Putamen (tissue), 1 donor: ENCODE data around the gene MAP2K1.
"Not testable (repeated sequence)": the region's sequence is repeated elsewhere in the genome, so short reads cannot be mapped to it uniquely, and the experiment has no call there.

Experiments used
- DNase-seq: peaks from one replicate; pipeline ENCODE4 v3.0.0-alpha.2; 2016; ENCODE audit warnings: low spot score

The MAP2K1 gene

DNA sequence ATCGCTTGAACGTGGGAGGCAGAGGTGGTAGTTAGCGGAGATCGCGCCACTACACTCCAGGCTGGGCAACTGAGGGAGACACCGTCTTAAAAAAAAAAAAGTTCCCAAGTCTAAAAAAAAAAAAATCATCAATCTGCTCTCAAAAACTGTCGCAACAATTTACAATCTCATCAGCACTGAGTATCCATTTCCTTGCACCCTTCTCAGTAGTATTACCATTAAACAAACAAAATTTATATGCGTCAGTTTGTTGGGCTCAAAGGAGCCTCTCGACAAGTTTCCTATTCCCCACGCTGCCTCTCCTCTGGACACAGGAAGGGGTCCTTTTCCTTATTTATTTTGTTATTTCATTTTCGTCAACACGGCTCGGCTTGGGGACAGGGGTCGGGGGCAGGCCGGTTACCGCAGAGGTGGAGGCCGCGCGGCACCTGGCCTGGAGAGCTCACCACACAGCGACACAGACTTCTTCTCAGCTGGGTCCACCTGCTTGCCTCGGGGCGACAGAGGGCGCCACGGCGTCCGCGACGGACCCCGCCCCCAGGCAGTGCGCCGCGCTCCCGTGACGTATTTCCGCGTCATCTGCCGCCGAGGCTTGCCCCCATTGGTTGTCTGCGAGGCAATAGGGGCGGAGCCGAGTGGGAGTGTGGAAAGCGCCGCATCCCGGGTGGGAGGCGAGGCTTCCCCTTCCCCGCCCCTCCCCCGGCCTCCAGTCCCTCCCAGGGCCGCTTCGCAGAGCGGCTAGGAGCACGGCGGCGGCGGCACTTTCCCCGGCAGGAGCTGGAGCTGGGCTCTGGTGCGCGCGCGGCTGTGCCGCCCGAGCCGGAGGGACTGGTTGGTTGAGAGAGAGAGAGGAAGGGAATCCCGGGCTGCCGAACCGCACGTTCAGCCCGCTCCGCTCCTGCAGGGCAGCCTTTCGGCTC, at the start of gene MAP2K1:
Gene MAP2K1, plus strand, starts transcription at position 709 of the 920 bp plus-strand sequence. CDS start 436 bp downstream, outside the sequence.
- peak; percentile 98 for DNase-seq

- not testable (repeated sequence) for DNase-seq
These were observed 38.2 kb upstream of the MAP2K1 start for GRCh38 chr15:66348530-66348929.

GRCh38 chr15:66356077-66356358, 30.7 kb upstream of the MAP2K1 start:
- no peak for DNase-seq

DNA sequence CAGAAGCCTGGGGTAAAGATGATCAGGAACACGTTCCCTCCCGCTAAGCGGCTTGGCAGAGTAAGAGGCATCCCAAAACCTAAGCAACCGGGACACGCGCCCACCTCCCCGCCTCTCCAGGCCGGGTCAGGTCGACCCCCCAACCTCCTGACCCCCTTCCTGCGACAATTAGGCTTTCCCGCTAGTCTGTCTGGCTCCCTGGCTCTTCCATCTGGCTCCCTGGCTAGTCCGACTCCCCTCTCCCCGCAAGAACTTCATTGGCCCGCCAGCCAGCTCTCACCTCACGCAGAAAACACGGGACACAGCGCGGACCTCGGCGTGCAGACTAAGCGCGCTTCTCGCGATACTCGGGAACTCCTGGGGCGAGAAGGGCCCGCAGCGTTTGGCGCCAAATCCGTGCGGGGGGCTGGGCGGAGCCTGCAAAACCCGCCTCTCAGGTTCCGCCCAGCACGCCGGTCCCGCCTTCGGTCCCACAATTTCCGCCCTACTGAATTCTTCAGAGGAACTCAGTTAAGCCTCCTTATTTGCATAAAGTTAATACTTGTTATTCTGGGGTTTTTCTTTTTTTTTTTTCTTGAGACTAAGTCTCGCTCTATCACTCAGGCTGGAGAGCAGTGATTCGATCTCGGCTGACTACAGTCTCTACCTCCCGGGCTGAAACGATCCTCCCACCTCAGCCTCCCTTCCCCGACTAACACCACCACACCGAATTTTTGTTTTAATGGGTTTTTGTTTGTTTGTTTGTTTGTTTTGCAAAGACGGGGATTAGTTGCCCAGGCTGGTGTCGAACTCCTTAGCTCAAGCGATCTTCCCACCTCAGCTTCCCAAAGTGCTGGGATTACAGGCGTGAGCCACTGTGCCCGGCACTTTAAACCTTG, 30.1 kb upstream of the MAP2K1 start, which contains the start of gene TIPIN:
Gene TIPIN, minus strand, starts transcription at position 327 of the 878 bp plus-strand sequence. CDS start 3,738 bp downstream, outside the sequence.
- peak; percentile 84 for DNase-seq

GRCh38 chr15:66359740-66360139, 27.0 kb upstream of the MAP2K1 start:
- DNase-seq, result peak; percentile 38

GRCh38 chr15:66361745-66362460, 24.8 kb upstream of the MAP2K1 start:
- DNase-seq, result not testable (repeated sequence)

GRCh38 chr15:66362776-66363175, 23.9 kb upstream of the MAP2K1 start:
- DNase-seq, result no peak

- DNase-seq, result no peak
These were observed 21.7 kb upstream of the MAP2K1 start for GRCh38 chr15:66364944-66365528.

DNA sequence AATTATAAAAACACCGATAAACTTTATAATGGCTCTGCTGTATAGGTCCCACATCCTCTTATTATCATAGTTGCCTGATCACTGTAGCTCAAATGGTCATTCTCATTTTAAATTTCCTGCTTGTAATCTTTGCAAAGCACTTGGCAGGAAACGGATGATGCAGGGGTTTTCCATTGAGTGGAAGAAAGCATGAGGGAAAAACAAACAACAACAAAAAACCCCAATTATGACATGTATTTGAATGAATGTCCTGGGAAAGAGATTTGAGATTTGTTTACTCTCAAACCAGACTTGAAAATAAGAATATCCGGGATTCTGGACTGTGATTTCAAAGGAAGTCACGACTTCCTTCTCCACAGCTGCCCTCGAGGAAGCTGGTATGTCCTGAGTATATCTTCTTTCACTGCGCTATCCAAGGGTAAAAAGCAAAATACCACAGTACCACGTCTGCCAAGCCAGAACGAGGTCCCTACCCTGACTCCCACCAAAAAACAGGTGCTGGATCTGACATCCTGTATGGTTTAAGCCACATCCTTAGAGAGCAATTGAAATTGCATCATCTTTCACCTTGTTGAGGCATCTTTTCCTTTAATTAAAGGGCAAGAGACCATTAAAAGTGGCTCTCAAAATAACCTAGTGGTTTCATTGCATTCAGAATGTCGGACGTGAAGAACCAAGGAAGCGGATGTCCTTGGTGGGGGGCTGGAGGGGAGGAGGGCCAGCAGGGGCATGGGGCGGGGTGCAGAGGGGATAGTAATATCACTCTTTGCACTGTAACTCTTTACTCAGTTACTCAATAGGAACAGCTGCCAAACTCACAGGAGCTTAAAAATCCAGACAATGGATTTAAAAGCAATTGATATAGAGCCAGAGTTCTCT, 16.7 kb upstream of the MAP2K1 start:
- no peak for DNase-seq

DNA sequence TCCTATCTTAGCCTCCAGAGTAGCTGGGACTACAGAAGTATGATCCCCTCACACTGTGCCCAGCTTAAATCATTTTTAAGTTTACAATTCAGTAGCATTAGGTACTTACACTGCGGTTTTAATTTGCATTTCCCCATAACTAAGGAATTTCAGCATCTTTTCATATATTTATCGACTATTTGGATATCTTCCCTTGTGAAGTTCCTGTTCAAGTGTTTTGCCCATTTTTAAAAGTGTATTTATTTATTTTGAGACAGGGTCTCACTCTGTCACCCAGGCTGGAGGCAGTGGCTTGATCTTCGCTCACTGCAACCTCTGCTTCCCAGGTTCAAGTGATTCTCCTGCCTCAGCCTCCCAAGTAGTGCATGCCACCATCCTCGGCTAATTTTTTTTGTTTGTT, 12.5 kb upstream of the MAP2K1 start:
- DNase-seq, result no peak

DNA sequence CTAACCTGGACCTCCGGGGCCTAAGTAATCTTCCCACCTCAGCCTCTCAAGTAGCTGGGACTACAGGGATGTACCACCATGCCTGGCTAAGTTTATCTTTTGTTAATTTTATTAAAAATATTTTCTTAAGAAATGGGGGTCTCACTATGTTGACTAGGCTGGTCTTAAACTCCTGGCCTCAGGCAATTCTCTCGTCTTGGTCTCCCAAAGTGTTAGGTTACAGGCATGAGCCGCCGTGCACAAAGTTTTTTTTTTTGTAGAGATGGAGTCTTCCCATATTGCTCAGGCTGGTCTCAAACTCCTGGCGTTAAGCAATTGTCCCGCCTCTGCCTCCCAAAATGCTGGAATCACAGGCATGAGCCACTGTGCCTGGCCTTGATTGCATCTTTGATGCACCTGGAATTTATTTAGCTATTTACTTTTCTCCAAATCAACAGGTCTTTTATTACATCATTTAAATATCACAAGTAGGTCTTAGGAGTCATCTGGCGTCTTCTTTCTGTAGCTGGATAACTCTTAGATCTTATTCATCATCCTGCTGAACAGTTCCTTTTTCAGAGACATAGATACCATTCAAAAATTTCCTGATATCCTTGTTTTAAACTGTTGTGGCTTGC, 7.8 kb upstream of the MAP2K1 start:
- no peak for DNase-seq

DNA sequence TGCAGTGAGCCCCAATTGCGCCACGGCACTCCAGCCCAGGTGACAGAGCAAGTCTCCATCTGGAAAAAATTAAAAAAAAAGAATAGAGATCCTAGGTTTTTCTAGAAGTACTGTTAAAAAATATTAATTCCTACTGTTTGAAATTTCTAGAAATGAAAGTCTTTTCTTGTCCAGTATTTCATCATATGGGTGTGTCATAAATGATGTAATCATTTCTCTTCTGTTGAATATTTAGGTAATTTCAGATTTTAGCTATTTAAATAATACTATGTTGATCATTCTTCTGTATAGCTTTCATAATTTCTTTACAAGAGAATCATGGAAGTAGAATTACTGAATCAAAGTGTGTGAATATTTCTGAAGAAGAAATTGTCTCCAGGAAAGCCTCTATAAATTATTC, 5.3 kb upstream of the MAP2K1 start:
- not testable (repeated sequence) for DNase-seq

GRCh38 chr15:66387163-66388042, 691 bp downstream of the MAP2K1 start:
- no peak for DNase-seq

DNA sequence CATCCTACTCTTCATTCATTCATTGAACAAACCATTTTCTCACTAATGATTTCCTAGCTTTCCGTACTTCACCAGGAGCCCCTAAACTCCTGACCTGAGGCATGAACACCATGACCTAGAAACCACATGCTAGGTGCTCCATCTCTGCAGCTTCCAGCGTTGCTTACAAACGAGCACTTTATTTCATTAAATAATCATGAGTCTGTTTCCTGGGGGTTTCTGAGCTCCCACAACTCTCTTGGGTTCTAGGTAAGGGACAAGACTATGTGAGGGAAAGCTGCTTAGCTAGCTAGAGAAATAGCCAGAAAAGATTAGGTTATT, 1.3 kb downstream of the MAP2K1 start:
- DNase-seq, result no peak

DNA sequence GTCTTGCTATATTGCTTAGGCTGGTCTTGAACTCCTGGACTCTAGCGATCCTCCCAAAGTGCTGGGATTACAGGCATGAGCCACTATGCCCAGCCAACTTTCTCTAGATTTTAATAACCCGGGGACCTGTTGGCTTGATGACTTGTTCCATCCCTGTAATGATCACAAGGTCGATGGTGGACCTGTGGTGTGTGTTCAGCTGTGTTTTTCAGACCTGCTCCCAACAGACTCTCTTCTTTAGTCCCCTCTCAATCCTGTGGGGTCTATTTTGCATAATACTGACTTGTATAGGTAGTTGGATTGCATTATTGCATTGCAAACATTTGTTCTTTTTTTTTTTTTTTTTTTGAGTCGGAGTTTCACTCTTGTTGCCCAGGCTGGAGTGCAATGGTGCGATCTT, 1.9 kb downstream of the MAP2K1 start:
- DNase-seq, result no peak

- no peak for DNase-seq
These were observed 2.6 kb downstream of the MAP2K1 start for GRCh38 chr15:66389098-66389858.

GRCh38 chr15:66389859-66390381, 3.2 kb downstream of the MAP2K1 start:
- no peak for DNase-seq

GRCh38 chr15:66390678-66391077, 4.0 kb downstream of the MAP2K1 start:
- no peak for DNase-seq
